AG04450 (cell line): ENCODE measurements around the gene C10orf71. TPM values are rescaled to one million over a fixed set of nuclear protein-coding genes. Genes with fewer than 3 reads are reported as not detected.

Experiments
- CTCF ChIA-PET: fragments of 300-600, 350-600 bp; formaldehyde crosslinking; extraction: SDS; loops from one replicate; lab custom pipeline; 2022; ENCODE audit warnings: antibody characterized with exemption, inconsistent platforms; lab: Charles Lee
- POLR2A ChIA-PET: fragments of 350-600 bp; formaldehyde crosslinking; extraction: SDS; loops from one replicate; lab custom pipeline; 2021; ENCODE audit warnings: antibody characterized with exemption, inconsistent platforms; lab: Yijun Ruan, JAX
- DNase-seq: peaks from one replicate; pipeline ENCODE4 v3.0.0-alpha.2; 2011; ENCODE audit warnings: low read depth, low spot score
- H3K27ac ChIP-seq: one replicate; pipeline ENCODE4 v1.5.1; 2012; ENCODE audit warnings: low read depth, low read length, control low read depth
- H3K27me3 ChIP-seq: one replicate; pipeline ENCODE4 v1.6.0; 2012; ENCODE audit warnings: low read length; ENCODE audit not compliant: control insufficient read depth, insufficient read depth
- H3K4me3 ChIP-seq: 2 replicates; pipeline ENCODE4 v1.5.1; 2011; ENCODE audit warnings: mild to moderate bottlenecking, low read depth, low read length, control low read depth
- H3K9me3 ChIP-seq: 2 replicates; pipeline ENCODE4 v1.5.1; 2012; ENCODE audit warnings: low read length; ENCODE audit not compliant: control insufficient read depth, insufficient read depth
- CTCF ChIP-seq: IDR thresholded peaks from 2 replicates; pipeline ENCODE4 v1.5.1; 2011; ENCODE audit warnings: low read depth, low read length, control low read depth, inconsistent platforms
- polyA plus RNA-seq: library from polyadenylated mRNA; depleted of rRNA; stranded (reverse); fragments of >200 nt; gene quantifications from 2 replicates; pipeline ENCODE4 v1.2.3, GENCODE V29; 2011

C10orf71 gene
- polyA plus RNA-seq, 1 experiment = not detected

GRCh38 chr10:49273626-49274025, 25.3 kb upstream of the C10orf71 start:
- TF ChIP-seq CTCF = no peak
- no peak overlapping the region for H3K27ac ChIP-seq
- H3K4me3 ChIP-seq = no peak overlapping the region
- DNase-seq = no peak
- ChIA-PET CTCF (no interaction called here), POLR2A (no interaction called here)
- no peaks in the 10 kb centered on the region for H3K9me3 ChIP-seq
- peaks cover 2% of the 10 kb centered on the region for H3K27me3 ChIP-seq

- H3K27me3 ChIP-seq = peaks cover 2% of the 10 kb centered on the region
- H3K4me3 ChIP-seq = no peak overlapping the region
- ChIA-PET POLR2A (no interaction called here), CTCF (no interaction called here)
- TF ChIP-seq CTCF = no peak
- DNase-seq = no peak
- H3K27ac ChIP-seq = no peak overlapping the region
- no peaks in the 10 kb centered on the region for H3K9me3 ChIP-seq
These were observed 24.1 kb upstream of the C10orf71 start for GRCh38 chr10:49274886-49275285.

- peaks cover 2% of the 10 kb centered on the region for H3K27me3 ChIP-seq
- ChIA-PET POLR2A (no interaction called here), CTCF (no interaction called here)
- no peaks in the 10 kb centered on the region for H3K9me3 ChIP-seq
- DNase-seq = no peak
- H3K27ac ChIP-seq = no peak overlapping the region
- no peak for TF ChIP-seq CTCF
- no peak overlapping the region for H3K4me3 ChIP-seq
These were observed 23.1 kb upstream of the C10orf71 start for GRCh38 chr10:49275896-49276295.

GRCh38 chr10:49276596-49276995, 22.4 kb upstream of the C10orf71 start:
- Histone ChIP-seq H3K27ac (no peak overlapping the region), H3K27me3 (no peaks in the 10 kb centered on the region), H3K9me3 (no peaks in the 10 kb centered on the region), H3K4me3 (no peak overlapping the region)
- CTCF ChIA-PET = no interaction called here
- no peak for TF ChIP-seq CTCF
- DNase-seq = no peak
- POLR2A ChIA-PET = no interaction called here

GRCh38 chr10:49277973-49278372, 21.0 kb upstream of the C10orf71 start:
- no peak for TF ChIP-seq CTCF
- no peak for DNase-seq
- Histone ChIP-seq H3K27me3 (peaks cover 6% of the 10 kb centered on the region), H3K9me3 (no peaks in the 10 kb centered on the region), H3K27ac (no peak overlapping the region), H3K4me3 (no peak overlapping the region)
- ChIA-PET CTCF (no interaction called here), POLR2A (no interaction called here)
